DOHH2 (cell line): ENCODE results near the gene TMEM171.
A peak's percentile ranks its signal among the peaks of the same experiment; 100 is the strongest.

Experiments used
- H3F3A ChIP-seq: fragments of 200-600 bp; sonication (generic), shearing (Covaris generic); 2 replicates; pipeline ENCODE4 v1.6.0; 2016; ENCODE audit warnings: antibody characterized with exemption, mild to moderate bottlenecking; ENCODE audit not compliant: control insufficient read depth, insufficient read depth
- H3K27ac ChIP-seq: fragments of 200-600 bp; sonication (generic); 2 replicates; pipeline ENCODE4 v1.5.1; 2014; ENCODE audit warnings: low read depth, mild to moderate bottlenecking, low read length, moderate library complexity
- H3K27me3 ChIP-seq: fragments of 200-600 bp; sonication (generic); 2 replicates; pipeline ENCODE4 v1.6.1; 2014; ENCODE audit warnings: mild to moderate bottlenecking, low read length, mixed read lengths; ENCODE audit not compliant: control insufficient read depth
- H3K36me3 ChIP-seq: fragments of 200-600 bp; sonication (generic); 2 replicates; pipeline ENCODE4 v1.6.1; 2014; ENCODE audit warnings: mild to moderate bottlenecking, low read length, moderate library complexity, mixed read lengths; ENCODE audit not compliant: control insufficient read depth
- H3K4me1 ChIP-seq: fragments of 200-600 bp; sonication (generic); 2 replicates; pipeline ENCODE4 v1.6.1; 2014; ENCODE audit warnings: mild to moderate bottlenecking, low read length, mixed read lengths; ENCODE audit not compliant: control insufficient read depth
- H3K4me2 ChIP-seq: fragments of 200-600 bp; sonication (generic); 2 replicates; pipeline ENCODE4 v1.6.0; 2014; ENCODE audit warnings: mild to moderate bottlenecking, low read length, moderate library complexity
- H3K4me3 ChIP-seq: fragments of 200-600 bp; sonication (generic); 2 replicates; pipeline ENCODE4 v1.5.1; 2014; ENCODE audit warnings: mild to moderate bottlenecking, low read length, mixed read lengths
- H3K79me2 ChIP-seq: fragments of 200-600 bp; sonication (generic); 2 replicates; pipeline ENCODE4 v1.6.1; 2014; ENCODE audit warnings: mild to moderate bottlenecking, low read length, mixed read lengths; ENCODE audit not compliant: control insufficient read depth
- H3K9me2 ChIP-seq: fragments of 200-600 bp; sonication (generic); replicated peaks from 2 replicates; pipeline ENCODE4 v1.6.1; 2014; ENCODE audit warnings: mild to moderate bottlenecking, low read length, mixed read lengths; ENCODE audit not compliant: control insufficient read depth
- H3K9me3 ChIP-seq: fragments of 200-600 bp; sonication (generic); 2 replicates; pipeline ENCODE4 v1.6.1; 2014; ENCODE audit warnings: antibody characterized with exemption, low read length, mixed read lengths; ENCODE audit not compliant: control insufficient read depth, insufficient read depth
- H4K20me1 ChIP-seq: fragments of 200-600 bp; sonication (generic); 2 replicates; pipeline ENCODE4 v1.6.0; 2014; ENCODE audit warnings: low read depth, mild to moderate bottlenecking, antibody characterized with exemption, low read length, moderate library complexity; ENCODE audit not compliant: control insufficient read depth, insufficient read depth
- EZH2phosphoT487 ChIP-seq: fragments of 200-600 bp; sonication (generic); IDR thresholded peaks from 2 replicates; pipeline ENCODE4 v1.6.1; 2017; ENCODE audit warnings: borderline replicate concordance, mild to moderate bottlenecking, antibody characterized with exemption, low read length, moderate library complexity, mixed read lengths
- TF ChIP-seq, protein P1 (sequence below): fragments of 200-600 bp; sonication (generic); IDR thresholded peaks from one replicate; pipeline ENCODE4 v1.5.1; 2014; ENCODE audit warnings: antibody characterized with exemption, mild to moderate bottlenecking, low read depth, low read length; ENCODE audit not compliant: poor library complexity, severe bottlenecking

Gene TMEM171

GRCh38 chr5:73172951-73173350 lies 52.6 kb downstream of the TMEM171 start, which contains the start of gene TMEM174:
TMEM174 (plus strand) TSS chr5:73173193; CDS start chr5:73173244, 51 bp downstream.
- no peaks in the 10 kb centered on the region for H3K9me2 ChIP-seq
- H4K20me1 ChIP-seq = no peaks in the 10 kb centered on the region
- no peak within 1 kb of the TSS for H3K27ac ChIP-seq
- no peaks in the 10 kb centered on the region for H3K79me2 ChIP-seq
- no peaks in the 10 kb centered on the region for H3K27me3 ChIP-seq
- no peak for TF ChIP-seq EZH2phosphoT487
- TF ChIP-seq, protein P1, sequence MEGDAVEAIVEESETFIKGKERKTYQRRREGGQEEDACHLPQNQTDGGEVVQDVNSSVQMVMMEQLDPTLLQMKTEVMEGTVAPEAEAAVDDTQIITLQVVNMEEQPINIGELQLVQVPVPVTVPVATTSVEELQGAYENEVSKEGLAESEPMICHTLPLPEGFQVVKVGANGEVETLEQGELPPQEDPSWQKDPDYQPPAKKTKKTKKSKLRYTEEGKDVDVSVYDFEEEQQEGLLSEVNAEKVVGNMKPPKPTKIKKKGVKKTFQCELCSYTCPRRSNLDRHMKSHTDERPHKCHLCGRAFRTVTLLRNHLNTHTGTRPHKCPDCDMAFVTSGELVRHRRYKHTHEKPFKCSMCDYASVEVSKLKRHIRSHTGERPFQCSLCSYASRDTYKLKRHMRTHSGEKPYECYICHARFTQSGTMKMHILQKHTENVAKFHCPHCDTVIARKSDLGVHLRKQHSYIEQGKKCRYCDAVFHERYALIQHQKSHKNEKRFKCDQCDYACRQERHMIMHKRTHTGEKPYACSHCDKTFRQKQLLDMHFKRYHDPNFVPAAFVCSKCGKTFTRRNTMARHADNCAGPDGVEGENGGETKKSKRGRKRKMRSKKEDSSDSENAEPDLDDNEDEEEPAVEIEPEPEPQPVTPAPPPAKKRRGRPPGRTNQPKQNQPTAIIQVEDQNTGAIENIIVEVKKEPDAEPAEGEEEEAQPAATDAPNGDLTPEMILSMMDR = no peak
- H3F3A ChIP-seq = no peaks in the 10 kb centered on the region
- H3K4me3 ChIP-seq = peak within 1 kb of the TSS; percentile 26; the same call in 1 of the 2 replicates
- peaks cover 30% of the 10 kb centered on the region for H3K4me1 ChIP-seq
- peaks cover 3% of the 10 kb centered on the region; the same call in 1 of the 2 replicates for H3K9me3 ChIP-seq
- no peaks in the 10 kb centered on the region for H3K36me3 ChIP-seq
- peak within 1 kb of the TSS; percentile 45 for H3K4me2 ChIP-seq

GRCh38 chr5:73174100-73174815 lies 53.9 kb downstream of the TMEM171 start:
- H3K4me2 ChIP-seq = peak overlapping the region; percentile 45
- no peak overlapping the region for H3K27ac ChIP-seq
- no peaks in the 10 kb centered on the region for H3K79me2 ChIP-seq

DNA sequence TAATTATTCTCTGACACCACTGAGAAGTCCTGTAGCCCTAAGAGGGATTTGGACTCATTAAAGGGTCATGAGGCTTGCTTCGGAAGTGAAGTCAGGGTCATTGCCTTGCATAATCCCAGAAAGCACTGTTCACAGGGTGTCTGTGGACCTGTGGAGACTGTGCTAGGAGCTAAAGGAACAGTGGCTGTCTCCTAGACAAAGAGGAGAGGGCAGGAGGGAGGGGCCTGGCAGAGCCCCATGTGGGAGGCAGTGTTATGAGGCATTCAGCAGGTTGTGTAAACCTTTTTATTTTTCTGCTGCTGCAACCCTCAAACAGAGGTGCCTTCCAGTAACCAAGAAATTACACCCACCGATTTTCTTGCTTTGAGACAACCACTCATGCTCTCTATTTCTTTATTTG lies 55.9 kb downstream of the TMEM171 start:
- H3K27me3 ChIP-seq = no peaks in the 10 kb centered on the region
- TF ChIP-seq EZH2phosphoT487 = no peak
- TF ChIP-seq, protein P1 = no peak
- peaks cover 38% of the 10 kb centered on the region for H3K4me1 ChIP-seq
- no peaks in the 10 kb centered on the region for H4K20me1 ChIP-seq
- no peaks in the 10 kb centered on the region for H3F3A ChIP-seq
- no peaks in the 10 kb centered on the region for H3K9me2 ChIP-seq
- H3K4me2 ChIP-seq = no peak overlapping the region
- H3K4me3 ChIP-seq = no peak overlapping the region
- no peaks in the 10 kb centered on the region for H3K36me3 ChIP-seq
- no peak overlapping the region for H3K27ac ChIP-seq
- no peaks in the 10 kb centered on the region for H3K9me3 ChIP-seq
- no peaks in the 10 kb centered on the region for H3K79me2 ChIP-seq

More at GRCh38 chr5:73174100-73174815, 53.9 kb downstream of the TMEM171 start:
- no peaks in the 10 kb centered on the region for H4K20me1 ChIP-seq
- no peaks in the 10 kb centered on the region for H3F3A ChIP-seq
- peak overlapping the region; percentile 26 for H3K4me3 ChIP-seq
- H3K9me2 ChIP-seq = no peaks in the 10 kb centered on the region
- H3K4me1 ChIP-seq = peaks cover 33% of the 10 kb centered on the region
- no peaks in the 10 kb centered on the region for H3K27me3 ChIP-seq
- H3K36me3 ChIP-seq = no peaks in the 10 kb centered on the region
- no peak for TF ChIP-seq EZH2phosphoT487
- TF ChIP-seq, protein P1 = no peak
- H3K9me3 ChIP-seq = peaks cover 3% of the 10 kb centered on the region; the same call in 1 of the 2 replicates
